GM19463 (cell line): ENCODE results near the gene ADCY5.

ENCODE experiments used
- ATAC-seq: cut with Tn5 transposase; IDR thresholded peaks from one replicate; pipeline ENCODE4 v1.9.1; 2021; ENCODE audit warnings: mild to moderate bottlenecking, moderate library complexity; ENCODE audit not compliant: unreplicated experiment

The ADCY5 gene

GRCh38 chr3:123459862-123460261 is 11.0 kb upstream of the ADCY5 start:
- no peak for ATAC-seq

GRCh38 chr3:123458255-123458654 is 9.4 kb upstream of the ADCY5 start:
- no peak for ATAC-seq

GRCh38 chr3:123457841-123458240 is 9.0 kb upstream of the ADCY5 start:
- no peak for ATAC-seq

- ATAC-seq = no peak
These were observed 4.8 kb upstream of the ADCY5 start for GRCh38 chr3:123453675-123454074.

GRCh38 chr3:123451186-123451585 is 2.3 kb upstream of the ADCY5 start:
- no peak for ATAC-seq

- ATAC-seq = no peak
These were observed 1.2 kb upstream of the ADCY5 start for GRCh38 chr3:123449997-123450604.

GRCh38 chr3:123449102-123449996 is 459 bp upstream of the ADCY5 start:
- ATAC-seq = no peak

GRCh38 chr3:123447749-123448517 is 957 bp downstream of the ADCY5 start:
- peak; percentile 44 for ATAC-seq

- ATAC-seq = no peak
These were observed 1.5 kb downstream of the ADCY5 start for GRCh38 chr3:123447416-123447748.

- no peak for ATAC-seq
These were observed 2.2 kb downstream of the ADCY5 start for GRCh38 chr3:123446610-123447109.

- ATAC-seq = no peak
These were observed 2.7 kb downstream of the ADCY5 start for GRCh38 chr3:123446210-123446609.

- ATAC-seq = no peak
These were observed 3.2 kb downstream of the ADCY5 start for GRCh38 chr3:123445702-123446101.

GRCh38 chr3:123444744-123445143 is 4.1 kb downstream of the ADCY5 start:
- ATAC-seq = no peak

GRCh38 chr3:123444023-123444422 is 4.9 kb downstream of the ADCY5 start:
- ATAC-seq = no peak

GRCh38 chr3:123442908-123443307 is 6.0 kb downstream of the ADCY5 start:
- ATAC-seq = no peak

- ATAC-seq = no peak
These were observed 6.8 kb downstream of the ADCY5 start for GRCh38 chr3:123442125-123442524.

- no peak for ATAC-seq
These were observed 8.9 kb downstream of the ADCY5 start for GRCh38 chr3:123439806-123440580.

GRCh38 chr3:123432832-123433523 is 15.9 kb downstream of the ADCY5 start:
- ATAC-seq = no peak

- ATAC-seq = no peak
These were observed 17.1 kb downstream of the ADCY5 start for GRCh38 chr3:123431658-123432324.
